HG03442 (cell line): ENCODE data around the gene PLGRKT.
A peak's percentile ranks its signal among the peaks of the same experiment; 100 is the strongest.
"Not testable (repeated sequence)": the region's sequence is repeated elsewhere in the genome, so short reads cannot be mapped to it uniquely, and the experiment has no call there.

ENCODE experiments used
- ATAC-seq: cut with Tn5 transposase; IDR thresholded peaks from one replicate; pipeline ENCODE4 v1.9.1; 2021; ENCODE audit warnings: mild to moderate bottlenecking, moderate library complexity; ENCODE audit not compliant: unreplicated experiment

The PLGRKT gene

GRCh38 chr9:5388026-5388819, 49.5 kb downstream of the PLGRKT start:
- ATAC-seq = no peak

- no peak for ATAC-seq
Observed at GRCh38 chr9:5384436-5384835, 53.3 kb downstream of the PLGRKT start.

- ATAC-seq = no peak
Observed at GRCh38 chr9:5382479-5382878, 55.2 kb downstream of the PLGRKT start.

- ATAC-seq = no peak
Observed at GRCh38 chr9:5375790-5376477, 61.8 kb downstream of the PLGRKT start.

- peak; percentile 49 for ATAC-seq
Observed at GRCh38 chr9:5375091-5375490, 62.6 kb downstream of the PLGRKT start.

GRCh38 chr9:5364294-5365024, 73.3 kb downstream of the PLGRKT start:
- peak; percentile 96 for ATAC-seq

- no peak for ATAC-seq
Observed at GRCh38 chr9:5361326-5362010, 76.3 kb downstream of the PLGRKT start.

- ATAC-seq = no peak
Observed at GRCh38 chr9:5360341-5360740, 77.4 kb downstream of the PLGRKT start.

- no peak for ATAC-seq
Observed at GRCh38 chr9:5357431-5358105, 80.2 kb downstream of the PLGRKT start.

- ATAC-seq = no peak
Observed at GRCh38 chr9:5355817-5356216, 81.9 kb downstream of the PLGRKT start.

GRCh38 chr9:5355226-5355625, 82.5 kb downstream of the PLGRKT start:
- no peak for ATAC-seq

- ATAC-seq = no peak
Observed at GRCh38 chr9:5354184-5354583, 83.5 kb downstream of the PLGRKT start.

- ATAC-seq = no peak
Observed at GRCh38 chr9:5352637-5353248, 85.0 kb downstream of the PLGRKT start.

GRCh38 chr9:5338992-5339981, 98.4 kb downstream of the PLGRKT start, which contains the start of gene RLN1:
Gene RLN1 (minus strand): TSS chr9:5339876. CDS start chr9:5339746, 130 bp downstream.
- ATAC-seq = peak; percentile 97

GRCh38 chr9:5336688-5337087, 101.0 kb downstream of the PLGRKT start:
- ATAC-seq = no peak

- not testable (repeated sequence) for ATAC-seq
Observed at GRCh38 chr9:5331276-5331675, 106.4 kb downstream of the PLGRKT start.

GRCh38 chr9:5326893-5327548, 110.7 kb downstream of the PLGRKT start:
- ATAC-seq = no peak

- no peak for ATAC-seq
Observed at GRCh38 chr9:5326187-5326586, 111.5 kb downstream of the PLGRKT start.
